ENCODE measurements around the gene EML4. TPM values are rescaled to one million over a fixed set of nuclear protein-coding genes. Genes with fewer than 3 reads are reported as not detected.
"Not testable (repeated sequence)": the region's sequence is repeated elsewhere in the genome, so short reads cannot be mapped to it uniquely, and the experiment has no call there.

The EML4 gene
- polyA plus RNA-seq, 1 of the 3 experiments (the other 2 are of a cell fraction) = 35.0 TPM

GRCh38 chr2:42376758-42377157 lies 207.6 kb downstream of the EML4 start:
- no peak overlapping the region for H3K9ac ChIP-seq
- no peaks in the 10 kb centered on the region for H3K36me3 ChIP-seq (replicated peaks in 1 of 2; ENCODE audit: control insufficient read depth in 1 of 2, insufficient read depth in 2 of 2, low read length in 1 of 2)
- ChIA-PET POLR2A (no interaction called here), CTCF (no interaction called here)
- H3K4me3 ChIP-seq (ENCODE audit: low read depth in 2 of 2, low read length in 1 of 2) = no peak overlapping the region
- 72% methylated on average over 7 of the region's 7 CpGs for WGBS (ENCODE audit: low lambda C conversion rate)
- H3K4me1 ChIP-seq (ENCODE audit: control insufficient read depth in 1 of 2, insufficient read depth in 2 of 2, low read depth in 1 of 2, low read length in 1 of 2) = peaks cover 0 to 31% of the 10 kb centered on the region in 2 experiments; a peak in 2 of 4 replicates
- no peaks in the 10 kb centered on the region for H4K20me1 ChIP-seq (ENCODE audit: insufficient read depth)
- peaks cover 17% of the 10 kb centered on the region; the same call in 1 of the 2 replicates for H3K27me3 ChIP-seq (ENCODE audit: insufficient read depth)
- H3K9me3 ChIP-seq = no peaks in the 10 kb centered on the region
- no peak overlapping the region for H3K4me2 ChIP-seq
- H3K79me2 ChIP-seq (ENCODE audit: insufficient read depth) = no peaks in the 10 kb centered on the region
- no peak overlapping the region for H2AFZ ChIP-seq (ENCODE audit: low read depth)
- H3K27ac ChIP-seq (ENCODE audit: low read depth in 2 of 2, low read length in 1 of 2) = no peak overlapping the region
- H3K9me2 ChIP-seq = no peaks in the 10 kb centered on the region
- no peaks in the 10 kb centered on the region for H3F3A ChIP-seq (replicated peaks; ENCODE audit: insufficient read depth)
- DNase-seq = no peak
- no peak for TF ChIP-seq GATA2 (CRISPR knock-in tag; IDR thresholded peaks at IDR 0.05)
- TF ChIP-seq FOSL2 (IDR thresholded peaks at IDR 0.05; ENCODE audit: borderline replicate concordance, low read depth) = no peak

GRCh38 chr2:42378415-42378814 lies 209.3 kb downstream of the EML4 start:
- Histone ChIP-seq H4K20me1 (ENCODE audit: insufficient read depth) (no peaks in the 10 kb centered on the region), H3K36me3 (replicated peaks in 1 of 2; ENCODE audit: control insufficient read depth in 1 of 2, insufficient read depth in 2 of 2, low read length in 1 of 2) (no peaks in the 10 kb centered on the region), H3F3A (replicated peaks; ENCODE audit: insufficient read depth) (no peaks in the 10 kb centered on the region), H3K4me2 (no peak overlapping the region), H2AFZ (ENCODE audit: low read depth) (no peak overlapping the region), H3K9me3 (no peaks in the 10 kb centered on the region), H3K79me2 (ENCODE audit: insufficient read depth) (no peaks in the 10 kb centered on the region), H3K27me3 (ENCODE audit: insufficient read depth) (peaks cover 17% of the 10 kb centered on the region; the same call in 1 of the 2 replicates), H3K9ac (no peak overlapping the region), H3K9me2 (no peaks in the 10 kb centered on the region), H3K4me1 (ENCODE audit: control insufficient read depth in 1 of 2, insufficient read depth in 2 of 2, low read depth in 1 of 2, low read length in 1 of 2) (peaks cover 0 to 23% of the 10 kb centered on the region in 2 experiments; a peak in 1 of 4 replicates), H3K4me3 (ENCODE audit: low read depth in 2 of 2, low read length in 1 of 2) (no peak overlapping the region), H3K27ac (ENCODE audit: low read depth in 2 of 2, low read length in 1 of 2) (peak overlapping the region in 1 of 2 experiments; percentile 47; a peak in 2 of 4 replicates)
- DNase-seq = peak; percentile 51
- ChIA-PET POLR2A (no interaction called here), CTCF (interaction anchor here (1.5 kb wide), 1 partner anchor 284 kb away, joined by 3 read pairs; no protein-coding TSS in a partner anchor)
- 85% methylated on average over 9 of the region's 9 CpGs for WGBS (ENCODE audit: low lambda C conversion rate)
- TF ChIP-seq SIN3A (IDR thresholded peaks at IDR 0.05; ENCODE audit: borderline replicate concordance, low read depth, low read length) (no peak), EP300 (IDR thresholded peaks at IDR 0.05; ENCODE audit: borderline replicate concordance in 1 of 2, low read depth in 1 of 2, low read length in 1 of 2) (peak in 1 of 2 experiments; percentile 62; a peak in 2 of 4 replicates), GATA2 (CRISPR knock-in tag; IDR thresholded peaks at IDR 0.05) (0 out of 2 replicates have a peak, but pooled peaks have one; percentile 34)

GRCh38 chr2:42380026-42380425 lies 210.9 kb downstream of the EML4 start:
- H3K4me1 ChIP-seq (ENCODE audit: control insufficient read depth in 1 of 2, insufficient read depth in 2 of 2, low read depth in 1 of 2, low read length in 1 of 2) = peaks cover 0 to 27% of the 10 kb centered on the region in 2 experiments; a peak in 1 of 4 replicates
- H4K20me1 ChIP-seq (ENCODE audit: insufficient read depth); H3K4me3 ChIP-seq (ENCODE audit: low read depth in 2 of 2, low read length in 1 of 2); H3K9me2 ChIP-seq; POLR2A ChIA-PET; H3K36me3 ChIP-seq (replicated peaks in 1 of 2; ENCODE audit: control insufficient read depth in 1 of 2, insufficient read depth in 2 of 2, low read length in 1 of 2); H3F3A ChIP-seq (replicated peaks; ENCODE audit: insufficient read depth); H3K4me2 ChIP-seq; H2AFZ ChIP-seq (ENCODE audit: low read depth); H3K9ac ChIP-seq; H3K27ac ChIP-seq (ENCODE audit: low read depth in 2 of 2, low read length in 1 of 2); H3K9me3 ChIP-seq; DNase-seq; H3K79me2 ChIP-seq (ENCODE audit: insufficient read depth): not testable (repeated sequence)
- peaks cover 17% of the 10 kb centered on the region; the same call in 1 of the 2 replicates for H3K27me3 ChIP-seq (ENCODE audit: insufficient read depth)
- CTCF ChIA-PET = interaction anchor here (0.7 to 0.9 kb wide), 2 partner anchors 34 to 40 kb away, joined by 3 read pairs; no protein-coding TSS in a partner anchor
- WGBS (ENCODE audit: low lambda C conversion rate) = 81% methylated on average over 7 of the region's 7 CpGs

- 68% methylated on average over 4 of the region's 4 CpGs for WGBS (ENCODE audit: low lambda C conversion rate)
- POLR2A ChIA-PET = interaction anchor here (1.9 kb wide), 1 partner anchor 10 kb away, joined by 6 read pairs; no protein-coding TSS in a partner anchor
Observed at GRCh38 chr2:42382144-42382543, 213.0 kb downstream of the EML4 start.

More at GRCh38 chr2:42382144-42382543, 213.0 kb downstream of the EML4 start:
- Histone ChIP-seq H4K20me1 (ENCODE audit: insufficient read depth) (no peaks in the 10 kb centered on the region), H3K27ac (ENCODE audit: low read depth in 2 of 2, low read length in 1 of 2) (no peak overlapping the region), H3K4me2 (no peak overlapping the region), H3K4me1 (ENCODE audit: control insufficient read depth in 1 of 2, insufficient read depth in 2 of 2, low read depth in 1 of 2, low read length in 1 of 2) (peaks cover 0 to 15% of the 10 kb centered on the region in 2 experiments; a peak in 1 of 4 replicates), H3K9me2 (no peaks in the 10 kb centered on the region), H3K9ac (no peak overlapping the region), H3F3A (replicated peaks; ENCODE audit: insufficient read depth) (no peaks in the 10 kb centered on the region), H3K79me2 (ENCODE audit: insufficient read depth) (no peaks in the 10 kb centered on the region), H3K36me3 (replicated peaks in 1 of 2; ENCODE audit: control insufficient read depth in 1 of 2, insufficient read depth in 2 of 2, low read length in 1 of 2) (no peaks in the 10 kb centered on the region), H3K27me3 (ENCODE audit: insufficient read depth) (peaks cover 17% of the 10 kb centered on the region; the same call in 1 of the 2 replicates), H3K9me3 (no peaks in the 10 kb centered on the region), H3K4me3 (ENCODE audit: low read depth in 2 of 2, low read length in 1 of 2) (no peak overlapping the region), H2AFZ (ENCODE audit: low read depth) (no peak overlapping the region)
- DNase-seq = no peak
- CTCF ChIA-PET = interaction anchor here (0.9 to 1.7 kb wide), 3 partner anchors 10 to 281 kb away, joined by 3 to 7 read pairs (median 6); no protein-coding TSS in a partner anchor
- TF ChIP-seq RAD21 (IDR thresholded peaks at IDR 0.05; ENCODE audit: low read length) = no peak
- TF ChIP-seq IRF3 (IDR thresholded peaks at IDR 0.05; ENCODE audit: low read depth, low read length) = no peak
- TF ChIP-seq USF2 (IDR thresholded peaks at IDR 0.05; ENCODE audit: borderline replicate concordance, low read depth, low read length) = no peak

All from SK-N-SH (cell line).